T follicular helper cell (primary cell): Measurements from ENCODE around the gene PKP3.
"Not testable (repeated sequence)": the region's sequence is repeated elsewhere in the genome, so short reads cannot be mapped to it uniquely, and the experiment has no call there.

Experiments used
- DNase-seq: peaks from one replicate; pipeline ENCODE4 v3.0.0-alpha.2; 2020; ENCODE audit warnings: low read depth

PKP3 gene

DNA sequence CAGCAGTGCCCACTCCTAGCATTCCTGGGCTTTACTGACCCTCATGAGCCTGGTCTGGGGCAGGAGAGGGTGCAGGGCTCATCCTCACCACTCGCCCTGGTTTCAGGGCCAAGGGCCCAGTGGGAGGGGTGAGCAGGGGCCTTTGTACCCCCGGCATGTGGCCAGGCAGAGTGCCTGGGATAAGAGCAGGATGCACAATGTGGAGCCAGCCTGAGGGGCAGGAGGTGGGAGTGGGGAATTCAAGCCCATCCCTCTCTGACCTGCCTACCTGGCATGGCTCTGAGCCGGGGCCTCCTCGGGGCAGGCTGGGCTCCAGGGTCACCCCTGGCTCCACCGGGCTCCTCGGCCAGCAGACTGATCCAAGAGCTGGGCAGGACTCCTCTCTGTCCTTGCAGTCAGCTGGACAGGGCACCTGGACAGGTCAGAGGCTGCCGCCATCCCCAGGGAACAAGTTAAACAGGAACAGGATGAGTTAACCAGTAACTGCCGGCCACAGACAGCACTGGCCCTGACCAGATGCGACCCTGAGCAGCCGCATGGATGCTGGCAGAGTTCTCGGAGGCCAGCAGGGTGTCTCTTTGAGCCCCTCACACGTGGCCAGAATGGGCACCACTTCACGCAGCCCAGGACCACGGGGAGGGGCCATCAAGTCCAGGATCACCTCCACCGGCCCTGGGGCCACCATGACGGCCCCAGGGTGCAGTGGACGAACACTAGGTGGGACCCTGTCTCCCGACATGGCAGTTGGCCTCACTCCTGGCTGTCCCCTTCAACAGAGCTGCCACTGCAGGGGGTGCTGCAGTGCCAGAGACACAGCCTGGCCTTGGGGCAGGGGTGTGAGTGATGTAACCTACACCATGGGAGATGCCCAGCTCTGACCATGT is 15.8 kb downstream of the PKP3 start:
- DNase-seq: no peak

GRCh38 chr11:410711-411110 is 16.7 kb downstream of the PKP3 start:
- DNase-seq: not testable (repeated sequence)

GRCh38 chr11:411520-411919 is 17.5 kb downstream of the PKP3 start:
- DNase-seq: not testable (repeated sequence)

GRCh38 chr11:412641-413119 is 18.7 kb downstream of the PKP3 start:
- no peak for DNase-seq

DNA sequence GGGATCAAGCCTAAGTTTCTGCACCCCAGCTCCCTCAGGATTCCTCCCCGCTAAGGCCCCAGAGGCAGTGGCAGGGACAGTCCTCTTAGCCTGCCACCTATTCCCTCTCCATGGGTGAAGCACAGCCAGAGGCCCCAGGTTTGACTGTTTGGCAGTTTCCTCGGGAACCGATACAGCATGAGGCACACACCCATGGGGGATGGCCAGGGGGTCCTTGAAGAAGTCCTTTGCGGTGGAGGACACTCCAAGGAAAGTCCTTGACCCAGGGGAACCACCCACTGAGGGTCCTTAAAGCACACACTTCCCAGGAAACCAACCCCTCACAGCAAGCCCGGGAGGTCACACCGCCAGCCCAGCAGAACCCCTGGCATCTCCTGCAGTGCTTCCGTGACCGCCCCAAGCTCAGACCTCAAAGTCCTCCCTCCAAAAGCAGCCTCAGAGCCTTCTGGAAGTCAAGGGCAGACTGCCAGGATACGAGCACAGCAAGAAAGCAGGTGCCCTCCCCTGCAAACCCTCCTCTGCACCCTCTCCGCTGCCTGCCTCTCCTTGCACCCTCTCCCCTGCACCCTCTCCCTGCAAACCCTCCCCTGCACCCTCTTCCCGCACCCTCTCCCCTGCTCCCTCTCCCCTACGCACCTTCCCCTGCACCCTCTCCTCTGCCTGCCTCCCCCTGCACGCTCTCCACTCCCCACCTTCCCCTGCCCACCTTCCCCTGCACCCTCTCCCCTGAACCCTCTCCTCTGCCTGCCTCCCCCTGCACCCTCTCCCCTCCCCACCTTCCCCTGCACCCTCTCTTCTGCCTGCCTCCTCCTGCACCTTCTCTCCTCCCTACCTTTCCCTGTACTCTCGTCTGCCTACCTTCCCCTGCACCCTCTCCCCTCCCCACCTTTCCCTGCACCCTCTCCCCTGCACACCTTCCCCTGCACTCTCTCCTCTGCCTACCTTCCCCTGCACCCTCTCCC is 19.4 kb downstream of the PKP3 start:
- no peak for DNase-seq

DNA sequence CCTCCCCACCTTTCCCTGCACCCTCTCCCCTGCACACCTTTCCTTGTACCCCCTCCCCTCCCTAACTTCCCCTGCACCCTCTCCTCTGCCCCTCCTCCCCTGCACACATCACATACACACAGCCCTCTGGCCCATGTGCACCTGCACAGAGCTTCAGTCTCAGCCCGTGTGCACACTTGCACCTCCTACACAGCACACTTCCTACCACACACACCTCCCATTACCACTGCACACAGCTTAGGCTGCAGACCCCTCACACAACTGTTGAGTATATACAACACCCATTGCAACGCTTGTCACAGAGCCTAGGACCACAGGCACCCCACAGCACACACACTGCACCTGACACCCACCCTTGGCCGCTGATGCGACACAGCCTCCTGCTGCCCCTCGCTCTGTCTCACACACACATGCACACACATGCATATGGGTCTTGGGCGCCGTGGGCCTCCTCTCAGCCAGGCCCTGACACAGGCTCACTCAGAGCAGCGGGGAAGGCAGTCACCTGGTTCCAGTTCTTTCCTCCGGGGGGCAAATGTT is 20.4 kb downstream of the PKP3 start:
- no peak for DNase-seq

GRCh38 chr11:415640-416041 is 21.6 kb downstream of the PKP3 start:
- no peak for DNase-seq

- no peak for DNase-seq
These were observed 22.2 kb downstream of the PKP3 start for GRCh38 chr11:416051-416756.

- DNase-seq: no peak
These were observed 23.0 kb downstream of the PKP3 start for GRCh38 chr11:416757-417621.

- DNase-seq: no peak
These were observed 23.8 kb downstream of the PKP3 start for GRCh38 chr11:417652-418342.

- DNase-seq: no peak
These were observed 24.6 kb downstream of the PKP3 start for GRCh38 chr11:418343-419247.

DNA sequence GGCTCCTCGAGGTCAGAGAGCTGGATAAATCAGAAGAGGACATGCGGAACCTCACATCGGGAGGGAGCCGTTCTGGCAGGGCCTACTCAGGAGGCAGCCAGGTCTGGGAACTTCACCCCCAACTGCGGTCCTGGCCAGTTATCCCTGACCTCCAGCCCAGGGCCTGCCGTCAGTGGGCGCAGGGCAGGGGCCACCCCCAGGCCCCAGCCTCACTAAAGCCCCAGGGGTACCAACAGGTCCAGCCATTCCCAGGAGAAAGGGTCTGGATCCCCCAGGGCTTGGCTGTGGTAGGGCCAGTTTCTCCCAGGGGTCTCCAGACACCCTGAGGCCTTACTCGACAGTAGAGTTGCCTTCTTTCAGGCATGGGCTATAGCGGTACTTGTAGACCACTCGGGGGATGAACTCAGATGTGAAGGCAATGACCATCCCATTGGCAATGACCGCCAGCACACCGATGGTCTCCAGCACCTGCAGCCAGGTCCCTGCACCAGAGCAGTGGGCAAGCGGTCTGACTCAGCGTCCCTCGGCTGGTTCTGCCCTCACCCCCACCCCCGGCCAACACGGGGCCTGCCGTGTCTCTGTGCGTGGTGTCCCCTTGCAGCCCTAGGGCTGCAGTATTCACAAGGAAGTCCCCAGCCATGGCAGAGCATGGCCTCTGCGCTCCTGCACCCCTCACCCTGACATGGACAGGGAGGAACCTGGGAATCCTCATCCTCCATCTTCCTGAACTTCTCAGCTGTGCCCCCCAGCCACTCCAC is 25.4 kb downstream of the PKP3 start:
- no peak for DNase-seq

- no peak for DNase-seq
These were observed 26.3 kb downstream of the PKP3 start for GRCh38 chr11:420054-420910.

GRCh38 chr11:420911-421321 is 26.9 kb downstream of the PKP3 start:
- no peak for DNase-seq

GRCh38 chr11:422249-422656 is 28.2 kb downstream of the PKP3 start:
- no peak for DNase-seq

DNA sequence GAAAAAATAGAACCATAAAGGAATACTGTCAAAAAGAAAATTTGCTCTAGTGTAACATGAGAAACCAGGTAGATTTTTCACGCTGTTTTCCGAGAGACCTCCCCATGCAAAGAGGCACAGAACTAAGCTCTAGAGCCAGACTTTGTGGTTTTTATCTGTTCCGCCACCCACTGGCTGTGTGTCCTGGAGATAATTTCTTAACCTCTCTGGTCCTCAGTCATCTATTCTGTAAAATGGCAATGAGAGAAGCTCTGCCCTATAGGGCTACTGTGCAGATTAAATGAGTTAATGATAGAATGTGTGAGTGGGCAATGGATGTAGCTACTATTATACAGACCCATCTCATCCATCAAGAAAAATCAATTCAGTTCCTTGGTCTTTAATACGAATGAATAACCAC is 30.2 kb downstream of the PKP3 start:
- DNase-seq: no peak

DNA sequence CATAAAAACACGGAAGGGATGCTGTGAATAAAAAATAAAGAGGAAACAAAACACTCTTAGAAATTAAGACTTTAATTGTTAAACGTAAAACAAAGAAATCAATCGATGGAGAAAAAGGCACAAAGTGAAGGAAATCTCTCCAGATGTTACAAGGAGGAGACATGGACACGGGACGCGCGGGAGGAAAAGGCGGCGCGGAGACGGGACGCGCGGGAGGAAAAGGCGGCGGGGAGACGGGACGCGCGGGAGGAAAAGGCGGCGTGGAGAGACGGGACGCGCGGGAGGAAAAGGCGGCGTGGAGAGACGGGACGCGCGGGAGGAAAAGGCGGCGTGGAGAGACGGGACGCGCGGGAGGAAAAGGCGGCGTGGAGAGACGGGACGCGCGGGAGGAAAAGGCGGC is 30.8 kb downstream of the PKP3 start:
- not testable (repeated sequence) for DNase-seq
